Fibroblast of skin of back (primary cell): ENCODE measurements around the gene MYO7A.

Experiments
- DNase-seq: peaks from one replicate; pipeline ENCODE4 v3.0.0-alpha.2; 2013

The MYO7A gene

DNA sequence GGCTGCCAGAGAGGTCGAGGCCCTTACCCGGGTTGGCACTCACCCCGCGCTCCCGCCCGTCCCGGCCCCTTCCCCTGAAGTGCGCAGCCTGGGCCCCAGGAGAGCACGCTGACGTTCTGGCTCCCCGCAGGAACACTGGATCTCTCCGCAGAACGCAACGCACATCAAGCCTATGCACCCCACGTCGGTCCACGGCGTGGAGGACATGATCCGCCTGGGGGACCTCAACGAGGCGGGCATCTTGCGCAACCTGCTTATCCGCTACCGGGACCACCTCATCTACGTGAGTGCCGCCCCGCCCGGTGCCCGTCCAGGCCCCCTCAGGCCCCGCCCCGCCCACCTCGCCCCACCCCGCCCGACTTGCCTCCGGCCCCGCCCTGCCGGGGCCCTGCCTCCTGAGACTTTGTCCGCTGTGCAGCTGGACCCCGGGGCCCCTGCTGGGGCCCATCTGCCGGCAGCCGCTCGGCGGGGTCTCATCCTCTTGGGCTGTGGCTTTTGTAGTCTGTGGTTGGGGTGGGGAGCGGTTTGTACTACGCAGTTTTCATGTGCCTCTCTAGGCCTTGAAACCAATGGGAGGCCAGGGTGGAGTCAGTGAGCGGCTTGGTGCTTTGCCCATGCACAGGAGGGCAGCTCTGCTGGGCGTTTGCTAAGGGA is 19.7 kb downstream of the MYO7A start:
- peak; percentile 9 for DNase-seq

DNA sequence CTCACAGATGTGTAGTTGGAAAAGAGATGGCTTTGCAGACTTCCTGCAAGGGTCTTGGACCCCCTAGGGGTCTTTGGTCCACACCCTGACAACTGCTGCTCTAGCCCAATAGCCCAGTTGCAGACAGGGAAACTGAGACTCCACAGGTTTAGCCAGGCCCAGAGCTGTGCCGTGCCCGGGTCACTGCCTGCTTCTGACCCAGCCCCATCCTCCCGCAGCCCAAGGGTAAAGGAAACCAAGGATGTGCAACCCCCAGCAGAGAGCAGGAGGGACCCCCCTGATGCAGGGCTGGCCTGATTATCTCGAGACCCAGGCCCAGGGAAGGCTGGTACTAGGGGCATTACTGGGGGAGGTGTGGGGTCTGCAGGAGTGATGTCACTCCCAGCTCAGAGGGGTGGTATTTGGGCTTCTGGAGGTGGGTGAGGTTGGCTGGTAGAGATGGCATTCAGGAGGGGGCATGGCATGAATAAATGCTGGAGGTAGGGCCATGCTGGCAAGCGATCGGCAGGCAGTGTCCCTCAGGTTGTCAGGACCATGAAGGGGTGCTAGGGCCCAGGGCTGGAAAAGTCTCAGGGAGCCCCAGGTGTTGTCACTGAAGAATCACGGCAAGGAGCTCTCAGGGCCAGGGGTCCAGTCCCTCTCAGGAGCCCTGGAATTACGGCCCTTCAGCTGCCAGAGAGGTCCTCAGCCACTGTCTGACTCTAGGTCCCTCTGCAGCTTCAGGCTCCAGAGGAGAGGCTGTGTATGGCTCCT is 21.1 kb downstream of the MYO7A start:
- no peak for DNase-seq

- no peak for DNase-seq
Observed at GRCh38 chr11:77149716-77150392, 21.8 kb downstream of the MYO7A start.

DNA sequence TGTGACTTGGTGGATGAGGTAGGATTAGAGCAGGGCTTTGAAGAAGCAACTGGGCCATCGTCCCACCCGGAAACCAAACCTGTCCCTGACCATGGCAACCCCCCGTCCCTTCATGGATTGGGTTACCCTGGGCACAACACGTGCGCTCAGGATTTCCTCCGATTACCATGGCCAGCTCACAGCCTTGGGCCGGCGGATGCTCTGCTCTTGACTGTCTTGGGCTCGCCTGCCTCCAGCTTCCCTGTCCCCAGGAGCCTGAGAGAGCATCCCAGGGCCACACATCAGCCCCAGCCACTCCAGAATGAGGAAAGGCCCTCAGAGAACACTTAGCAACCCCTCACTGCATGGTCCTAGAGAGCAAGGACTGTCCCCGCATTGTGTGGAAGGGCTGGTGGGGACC is 22.8 kb downstream of the MYO7A start:
- DNase-seq, result no peak

- DNase-seq, result no peak
Observed at GRCh38 chr11:77151804-77152509, 23.9 kb downstream of the MYO7A start.

DNA sequence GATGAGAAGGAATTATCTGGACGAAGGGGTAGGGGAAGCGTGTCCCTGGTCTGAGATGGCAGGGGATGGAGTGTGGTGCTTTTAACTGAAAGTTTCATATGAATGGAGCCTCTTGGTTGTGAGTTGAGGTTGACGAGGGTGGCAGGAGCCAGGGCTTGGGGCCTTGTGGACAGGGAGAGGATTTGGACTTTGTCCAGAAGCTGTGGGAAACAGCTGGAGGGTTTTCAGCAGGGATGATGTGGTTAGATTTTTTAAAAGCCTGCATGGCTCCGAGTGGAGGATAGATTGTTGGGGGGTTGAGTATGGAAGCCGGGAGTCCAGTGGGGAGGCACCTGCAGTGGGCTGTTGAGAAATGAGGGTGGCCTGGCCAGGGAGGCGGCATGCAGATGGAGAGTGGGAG is 24.8 kb downstream of the MYO7A start:
- DNase-seq, result no peak

DNA sequence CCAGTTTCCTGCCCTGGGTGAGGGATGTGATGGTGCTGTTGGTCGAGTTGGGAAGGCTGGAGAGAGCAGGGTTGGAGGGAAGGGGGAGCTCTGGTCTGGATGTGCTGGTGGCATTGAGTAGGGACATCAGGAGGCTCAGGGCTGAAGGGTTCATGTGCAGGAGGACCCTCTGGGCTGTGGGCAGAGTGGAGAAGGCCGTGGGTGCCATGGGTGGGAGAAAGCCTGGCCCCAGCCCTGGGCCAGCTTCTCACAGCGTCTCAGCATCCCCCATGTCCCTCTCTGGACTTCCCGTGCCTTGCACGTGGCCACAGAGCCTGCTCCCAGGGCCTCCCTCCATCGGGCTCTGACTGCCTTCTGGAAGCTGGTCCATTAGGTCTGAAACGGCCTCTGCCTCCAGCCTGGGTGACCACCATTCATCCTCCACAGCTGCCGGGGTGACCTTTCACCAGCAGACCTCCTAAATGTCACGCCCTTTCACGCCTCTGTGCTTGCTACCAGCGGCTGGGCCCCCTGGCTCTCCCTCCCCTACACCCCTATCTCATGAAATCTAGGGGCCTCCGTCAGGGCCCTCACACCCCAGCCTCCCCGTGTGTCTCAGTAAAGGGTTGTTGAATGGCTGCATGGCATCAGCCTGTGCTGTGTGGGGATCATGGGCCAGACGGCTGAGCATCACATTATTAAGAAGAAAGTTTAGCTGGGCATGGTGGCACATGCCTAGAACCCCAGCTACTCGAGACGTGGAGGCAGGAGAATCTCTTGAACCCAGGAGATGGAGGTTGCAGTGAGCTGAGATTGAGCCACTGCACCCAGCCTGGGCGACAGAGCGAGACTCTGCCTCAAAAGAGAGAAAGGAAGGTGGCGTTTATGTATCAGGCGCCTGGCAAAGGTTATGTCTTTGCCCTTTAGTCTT is 25.5 kb downstream of the MYO7A start:
- no peak for DNase-seq

DNA sequence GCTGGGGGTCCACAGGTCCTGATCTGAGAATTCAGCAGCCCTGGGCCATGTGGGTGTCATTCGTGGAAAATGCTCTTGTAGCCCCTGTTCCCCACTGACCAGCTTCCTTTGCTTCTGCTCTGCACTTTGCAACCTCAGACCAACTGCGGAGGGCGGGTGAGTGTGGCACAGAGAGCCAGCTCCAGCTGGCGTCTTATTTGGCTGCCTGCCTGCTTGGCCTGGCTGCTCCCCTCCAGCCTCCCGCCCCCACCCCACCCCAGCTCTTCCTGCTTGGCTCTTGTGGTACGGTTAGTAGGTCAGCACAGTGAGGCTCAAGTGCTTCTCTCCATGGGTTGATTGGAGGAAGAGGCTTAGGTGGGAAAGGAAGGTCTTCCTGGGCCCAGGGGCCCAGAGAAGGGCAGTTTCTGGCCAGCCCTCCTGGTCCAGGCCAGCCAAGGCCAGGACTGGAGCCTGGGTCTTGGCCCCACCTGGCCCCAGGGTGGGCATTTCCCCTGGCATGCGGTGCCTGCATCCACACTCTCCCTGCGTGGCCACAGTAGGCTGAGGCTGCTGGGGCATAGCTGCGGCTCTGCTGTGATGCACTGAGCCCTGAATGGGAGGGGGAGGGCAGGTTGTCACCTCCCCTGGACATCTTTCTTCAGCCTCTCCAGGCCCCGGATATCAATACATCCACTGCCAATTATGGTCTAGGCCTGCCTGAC is 26.5 kb downstream of the MYO7A start:
- no peak for DNase-seq

- DNase-seq, result no peak
Observed at GRCh38 chr11:77155082-77155475, 27.0 kb downstream of the MYO7A start.

- no peak for DNase-seq
Observed at GRCh38 chr11:77155556-77156130, 27.6 kb downstream of the MYO7A start.

GRCh38 chr11:77156396-77157195 is 28.6 kb downstream of the MYO7A start:
- no peak for DNase-seq

GRCh38 chr11:77158041-77158695 is 30.1 kb downstream of the MYO7A start:
- DNase-seq, result no peak

DNA sequence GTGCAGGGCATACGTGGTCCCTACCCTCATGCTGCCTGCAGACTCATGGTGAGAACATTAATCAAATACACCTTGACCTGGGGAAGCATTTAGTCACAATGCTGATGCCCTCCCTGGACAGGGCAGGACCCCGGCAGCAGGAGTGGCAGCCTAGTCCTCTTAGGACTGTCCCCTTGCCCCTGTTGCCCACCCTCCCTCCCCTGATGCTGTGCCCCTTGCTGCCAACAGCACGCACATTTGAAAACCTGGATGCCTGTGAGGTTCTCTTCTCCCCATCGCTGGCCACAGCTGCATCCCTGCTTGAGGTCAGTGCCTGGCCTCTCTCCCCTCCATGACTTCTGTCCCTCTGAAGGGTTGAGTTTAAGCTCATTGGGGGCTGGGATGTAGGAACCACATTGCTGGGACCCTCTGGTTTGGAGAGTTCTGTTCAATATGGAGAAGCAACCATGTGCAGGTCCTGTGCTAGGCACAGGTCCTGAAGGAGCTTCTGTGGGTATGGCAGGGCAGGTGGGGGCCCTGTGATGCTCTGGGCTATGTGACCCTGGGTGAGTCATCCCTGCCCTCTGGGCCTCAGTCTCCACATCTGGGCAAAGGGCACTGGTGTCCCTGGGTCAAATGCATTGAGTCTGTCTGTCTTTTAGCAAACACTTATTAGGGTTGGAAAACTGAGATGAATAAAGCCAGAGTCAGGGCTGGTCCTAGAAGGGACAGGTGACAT is 31.3 kb downstream of the MYO7A start:
- no peak for DNase-seq

- DNase-seq, result no peak
Observed at GRCh38 chr11:77159937-77160495, 32.0 kb downstream of the MYO7A start.

DNA sequence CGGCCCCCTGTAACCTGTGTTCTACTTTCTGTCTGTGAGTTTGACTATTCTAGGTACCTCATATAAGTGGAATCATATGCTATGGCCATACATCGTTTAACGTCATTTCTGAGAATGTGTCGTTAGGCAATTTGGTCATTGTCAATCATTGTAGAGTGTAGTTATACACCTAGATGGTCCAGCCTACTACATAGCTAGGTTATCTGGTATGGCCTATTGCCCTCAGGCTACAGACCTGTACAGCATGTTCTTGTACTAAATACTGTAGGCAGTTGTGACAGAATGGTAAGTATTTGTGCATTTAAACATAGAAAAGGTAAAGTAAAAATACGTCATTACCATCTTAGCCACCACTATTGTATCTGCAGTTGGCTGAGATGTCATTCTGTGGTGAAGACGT is 35.2 kb downstream of the MYO7A start:
- DNase-seq, result no peak

DNA sequence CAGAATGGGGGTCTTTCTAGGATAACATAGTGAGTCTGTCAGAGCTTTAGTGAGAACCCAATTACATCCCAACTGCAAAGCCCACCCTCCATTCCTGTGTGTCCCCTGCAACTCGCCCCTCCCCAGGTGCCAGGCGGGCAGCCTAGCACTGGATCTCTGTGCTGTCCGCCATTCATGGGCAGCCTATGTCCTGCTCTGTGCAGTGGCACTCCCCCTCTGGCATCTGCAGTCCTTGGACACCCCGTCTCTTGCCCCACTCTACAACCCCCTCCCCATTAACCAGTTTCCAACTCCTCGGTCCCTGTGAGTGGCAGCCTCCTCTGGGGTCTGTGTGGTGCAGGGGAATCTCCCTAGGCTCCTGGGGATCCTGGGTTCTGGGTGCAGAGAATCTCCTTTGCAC is 37.0 kb downstream of the MYO7A start:
- no peak for DNase-seq

DNA sequence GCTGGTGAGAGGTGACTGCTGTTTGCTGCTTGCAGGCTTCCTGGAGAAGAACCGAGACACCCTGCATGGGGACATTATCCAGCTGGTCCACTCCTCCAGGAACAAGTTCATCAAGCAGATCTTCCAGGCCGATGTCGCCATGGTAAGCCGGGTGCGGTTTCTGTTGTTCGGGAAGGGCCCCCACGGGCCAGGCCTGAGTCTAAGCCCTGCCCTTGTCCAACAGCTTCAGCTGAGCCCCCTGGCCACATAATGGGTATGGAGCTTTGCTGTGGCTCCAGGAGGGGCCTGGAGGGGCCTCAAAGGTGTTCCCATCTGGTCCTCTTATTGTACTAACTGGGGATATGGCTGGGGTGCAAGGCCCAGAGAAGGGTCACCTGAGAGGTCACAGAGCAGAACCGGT is 38.0 kb downstream of the MYO7A start:
- no peak for DNase-seq

DNA sequence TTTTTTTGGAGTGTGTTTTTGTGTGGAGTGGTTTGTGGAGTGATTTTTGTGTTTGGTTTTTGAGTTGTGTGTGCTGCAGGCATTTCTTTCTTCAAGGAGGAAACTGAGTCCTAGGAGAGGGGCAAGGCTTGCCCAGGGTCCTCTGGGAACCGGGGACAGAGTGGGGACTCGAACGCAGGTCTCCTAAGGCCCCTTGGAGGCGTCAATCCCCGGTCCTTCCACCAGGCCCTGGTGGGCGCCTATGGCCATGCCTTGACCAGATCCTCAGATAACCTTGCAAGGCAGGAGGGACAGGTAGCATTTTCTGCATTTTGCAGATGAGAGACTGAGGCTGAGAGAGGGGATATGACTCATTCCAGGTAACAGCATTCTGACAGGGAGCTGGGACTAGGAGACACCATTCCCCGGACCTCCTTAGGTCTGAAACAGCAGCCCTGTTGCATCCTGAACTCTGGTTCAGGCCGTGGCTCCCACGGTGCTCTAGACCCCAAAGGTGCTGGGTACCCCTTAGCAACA is 39.1 kb downstream of the MYO7A start:
- DNase-seq, result no peak
